ENCODE results near the gene CCDC85C.

The CCDC85C gene

DNA sequence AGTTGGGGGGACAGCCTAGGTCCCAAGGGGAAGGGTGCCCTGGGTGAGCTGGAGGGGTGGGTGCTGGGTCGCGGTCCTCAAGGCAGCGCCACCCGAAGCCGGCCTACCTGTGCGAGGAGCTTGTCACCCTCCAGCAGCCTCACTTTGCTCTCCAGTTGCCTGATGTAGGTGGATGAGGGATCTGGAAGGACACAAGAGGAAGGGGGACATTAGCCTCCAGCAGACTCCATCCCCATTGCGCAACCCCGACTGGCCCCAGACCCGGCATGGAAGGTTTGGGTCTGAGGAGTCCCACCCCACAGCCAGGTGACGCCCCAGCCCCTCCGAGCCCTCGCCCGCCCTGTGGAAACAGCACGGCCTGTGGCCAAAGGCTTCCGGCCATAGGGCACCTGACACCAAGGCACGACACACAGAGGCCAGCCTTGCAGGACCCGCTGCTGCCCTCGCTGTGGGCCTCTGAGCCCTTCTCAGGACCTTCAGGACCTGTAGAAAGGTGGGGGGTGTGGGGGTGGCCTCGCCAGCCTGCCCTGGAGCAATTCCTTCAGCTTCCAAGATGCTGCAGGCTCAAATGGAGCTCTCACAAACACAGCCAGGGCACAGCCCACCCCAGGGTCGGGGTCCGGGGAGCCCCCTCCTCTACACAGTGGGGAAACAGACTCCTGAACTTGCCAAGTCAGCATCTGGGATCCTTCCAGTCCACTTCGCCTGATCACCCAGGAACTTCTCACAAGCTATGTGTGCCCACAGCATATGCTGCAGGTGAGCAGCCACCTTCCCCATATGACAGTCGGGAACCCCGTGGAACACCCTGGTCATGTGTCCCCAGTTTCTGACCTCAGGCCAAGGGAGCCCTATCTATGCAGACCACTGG, 67.9 kb downstream of the CCDC85C start:
- no peak for DNase-seq

DNA sequence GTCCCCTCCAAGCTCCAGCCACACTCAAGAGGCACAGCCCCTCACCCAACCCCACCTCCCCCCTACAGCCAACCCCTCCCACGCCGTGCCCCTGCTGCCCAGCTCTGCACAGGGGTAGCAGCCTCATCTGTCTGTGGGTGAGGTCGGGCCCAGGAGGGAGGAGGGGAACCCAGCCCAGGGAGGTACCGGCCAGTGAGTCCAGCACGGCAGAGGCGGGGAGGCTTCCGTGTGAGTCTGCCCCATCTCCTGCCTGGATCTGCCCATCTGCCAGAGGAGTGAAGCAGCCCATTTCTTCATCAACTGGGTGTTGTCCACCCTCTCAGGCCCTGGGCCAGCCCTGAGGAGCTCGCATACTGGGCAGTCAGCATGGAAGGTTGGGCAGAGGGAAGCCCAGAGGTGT, 68.6 kb downstream of the CCDC85C start:
- DNase-seq = no peak

DNA sequence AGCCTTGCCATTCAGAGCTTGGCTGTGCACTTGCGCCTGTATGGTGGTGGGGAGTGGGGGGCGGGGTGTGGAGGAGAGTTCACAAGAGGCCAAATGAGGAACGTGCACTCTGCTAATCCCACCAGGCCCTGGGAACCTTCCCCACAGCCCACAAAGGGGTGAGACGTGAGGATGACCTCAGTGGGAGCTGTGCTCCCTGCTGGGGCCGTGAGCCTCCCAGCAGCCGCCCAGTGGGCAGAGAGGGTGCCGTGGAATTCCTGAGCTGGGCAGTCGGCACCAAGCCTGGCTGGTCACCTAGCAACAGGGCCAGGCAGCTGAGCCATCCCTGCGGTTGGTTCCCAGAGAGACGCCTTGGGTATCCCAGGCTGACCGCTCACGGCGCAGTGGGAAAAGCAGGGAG, 69.1 kb downstream of the CCDC85C start:
- DNase-seq = no peak

DNA sequence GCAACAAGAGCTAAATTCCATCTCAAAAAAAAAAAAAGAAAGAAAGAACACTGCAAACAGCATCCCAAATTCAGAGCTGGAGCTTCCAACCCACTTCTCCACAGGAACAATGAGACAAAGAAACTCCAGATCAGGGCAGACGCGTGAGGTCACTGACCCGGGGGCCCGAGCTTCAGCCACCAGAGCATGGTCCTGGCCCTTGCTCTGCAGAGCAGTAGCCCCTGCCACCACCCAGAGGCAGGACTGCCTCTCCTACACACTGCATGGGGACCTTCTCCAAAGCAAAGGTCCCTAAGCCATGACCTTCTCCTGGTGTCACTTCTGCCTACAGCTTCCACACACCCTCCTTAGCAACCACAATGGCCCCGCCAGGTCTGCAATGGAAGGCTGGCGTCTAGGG, 69.7 kb downstream of the CCDC85C start:
- DNase-seq = no peak

DNA sequence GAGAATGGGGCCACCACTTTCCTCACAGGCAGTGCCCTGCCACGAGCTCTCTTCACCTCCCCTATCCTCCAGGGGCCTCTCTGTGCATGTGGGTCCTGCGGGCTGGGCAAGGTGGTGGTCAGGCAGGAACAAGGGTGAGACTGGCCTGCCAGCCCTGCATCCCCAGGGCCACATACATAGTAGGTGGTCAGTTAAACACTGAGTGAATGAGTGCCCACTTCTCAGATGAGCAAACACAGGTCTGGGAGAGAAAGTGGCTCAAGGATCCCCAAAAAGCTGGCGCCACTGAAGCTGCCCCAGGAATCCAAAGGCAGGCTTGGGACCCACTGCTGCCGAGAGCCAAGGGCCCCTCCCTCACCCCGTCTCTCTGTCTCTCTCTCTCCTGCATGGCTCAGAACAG, 71.7 kb downstream of the CCDC85C start:
- no peak for DNase-seq

DNA sequence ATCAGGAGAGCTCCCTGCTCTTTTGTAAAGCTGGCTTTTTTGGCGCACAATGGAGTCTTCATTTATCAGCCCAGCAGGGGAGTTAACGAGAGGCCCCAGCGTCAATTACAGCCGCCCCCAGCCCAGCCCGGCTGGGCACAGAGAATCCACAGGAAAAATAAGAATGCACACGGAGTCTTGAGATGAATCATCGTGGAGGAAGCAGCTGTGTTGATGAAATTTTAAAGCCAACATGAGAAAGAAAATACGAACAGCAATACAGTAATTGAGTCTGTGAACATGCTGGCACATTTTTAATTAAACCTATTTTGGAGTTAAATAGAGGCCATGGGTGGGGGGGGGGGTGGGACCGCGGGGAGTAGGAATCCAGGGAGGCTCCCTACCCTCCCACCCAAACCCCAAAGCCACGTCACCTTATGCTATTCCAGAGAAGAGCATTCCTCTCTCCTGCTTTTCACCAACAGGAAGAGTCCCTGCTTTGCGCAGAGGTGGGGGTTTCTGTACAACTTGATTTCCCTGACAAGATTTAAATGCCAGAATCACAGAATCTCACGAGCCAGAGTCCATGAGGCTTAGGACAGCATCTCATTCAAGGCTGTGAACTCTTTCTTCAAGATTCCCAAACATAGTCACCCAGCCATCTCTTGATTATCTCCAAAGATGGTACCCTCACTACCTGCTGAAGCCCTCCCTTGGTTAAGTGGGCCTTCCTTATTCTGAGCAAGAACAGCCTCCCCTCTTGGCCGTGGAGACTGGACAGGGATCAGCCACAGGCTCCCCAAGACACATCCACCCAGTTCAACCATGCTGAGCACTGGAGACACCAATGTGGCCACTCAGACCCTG, 72.5 kb downstream of the CCDC85C start:
- peak; percentile 28 for DNase-seq

DNA sequence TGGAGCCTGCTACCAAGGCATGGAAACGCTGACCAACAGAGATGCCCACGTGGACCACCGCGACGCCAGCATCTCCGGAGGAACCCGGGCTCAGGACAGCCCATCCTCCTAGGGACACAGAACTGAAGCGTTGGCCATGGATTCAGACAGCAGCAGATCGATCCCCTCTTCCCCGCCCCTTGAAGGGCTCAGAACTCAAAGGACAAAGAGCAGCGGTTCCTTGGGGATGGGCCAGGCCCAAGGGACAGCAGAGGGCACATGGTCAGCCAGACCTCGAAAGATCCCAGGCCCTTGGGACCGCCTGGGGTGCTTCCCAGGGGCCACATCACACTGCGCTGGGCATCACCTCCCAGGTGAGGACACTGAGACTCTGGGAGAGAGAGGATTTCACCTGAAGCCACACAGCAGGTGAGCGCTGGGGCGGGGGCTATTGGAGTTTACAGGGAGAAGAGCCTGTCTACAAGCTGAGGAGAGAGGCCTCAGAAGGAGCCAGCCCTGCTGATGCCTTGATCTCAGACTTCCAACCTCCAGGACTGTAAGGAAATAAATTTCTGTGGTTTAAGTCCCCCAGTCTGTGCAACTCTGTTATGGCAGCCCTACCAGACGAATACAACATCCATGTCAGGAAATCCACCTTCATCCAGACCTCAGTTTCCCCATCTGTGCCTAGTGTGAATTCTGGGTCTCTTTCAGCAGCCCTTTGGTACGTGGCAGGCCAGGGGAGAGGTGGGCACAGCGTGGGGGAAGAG, 73.4 kb downstream of the CCDC85C start:
- DNase-seq = no peak

DNA sequence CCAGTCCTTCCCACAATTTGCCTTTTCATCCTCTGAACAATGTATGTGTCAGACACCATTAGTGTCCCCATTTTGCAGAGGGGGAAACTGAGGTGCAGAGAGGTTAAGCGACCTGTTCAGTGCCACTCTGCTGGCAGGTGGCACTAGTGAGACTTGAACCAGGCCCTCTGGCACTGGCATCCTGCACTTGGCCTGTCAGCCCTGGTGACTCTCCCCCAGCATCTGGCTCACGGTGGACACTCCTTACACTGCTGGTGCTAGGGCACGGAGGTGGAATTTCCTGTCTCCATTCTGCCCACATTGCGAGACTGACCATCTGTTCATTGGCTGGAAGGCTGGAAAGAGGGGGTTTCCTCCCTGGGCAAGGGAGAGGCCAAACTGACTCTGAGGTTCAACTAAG, 74.1 kb downstream of the CCDC85C start:
- no peak for DNase-seq

DNA sequence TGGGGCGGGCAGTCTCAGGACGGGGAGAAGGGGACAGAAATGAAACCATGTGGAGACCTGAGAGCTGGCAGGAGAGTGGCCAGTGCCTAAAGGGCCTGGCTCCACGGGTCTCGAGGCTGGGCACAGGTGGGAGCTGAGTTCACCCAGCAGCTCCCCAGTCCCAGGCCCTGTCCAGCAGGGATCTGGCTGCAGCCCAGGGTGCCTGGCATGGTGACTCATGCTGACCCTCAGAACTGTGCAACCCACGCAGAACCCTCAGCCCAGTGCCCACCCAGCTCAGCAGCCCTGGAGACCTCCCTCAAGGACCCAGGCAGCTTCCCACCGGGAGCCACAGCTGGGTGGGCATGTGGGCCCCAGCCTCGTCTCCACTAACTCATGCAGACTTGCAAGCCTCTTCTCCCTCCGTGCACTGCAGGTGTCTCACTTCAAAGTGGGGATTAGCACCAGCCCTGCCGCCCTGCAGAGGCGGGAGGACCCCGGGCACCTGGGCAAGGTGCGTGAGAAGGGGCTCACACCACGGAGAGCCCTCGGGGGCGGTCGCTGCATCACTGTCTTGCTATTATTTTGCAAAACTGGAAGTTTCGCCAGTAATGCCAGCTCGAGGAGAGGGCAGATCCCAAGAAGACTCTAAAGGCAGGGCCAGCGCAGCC, 76.5 kb downstream of the CCDC85C start:
- DNase-seq = no peak

DNA sequence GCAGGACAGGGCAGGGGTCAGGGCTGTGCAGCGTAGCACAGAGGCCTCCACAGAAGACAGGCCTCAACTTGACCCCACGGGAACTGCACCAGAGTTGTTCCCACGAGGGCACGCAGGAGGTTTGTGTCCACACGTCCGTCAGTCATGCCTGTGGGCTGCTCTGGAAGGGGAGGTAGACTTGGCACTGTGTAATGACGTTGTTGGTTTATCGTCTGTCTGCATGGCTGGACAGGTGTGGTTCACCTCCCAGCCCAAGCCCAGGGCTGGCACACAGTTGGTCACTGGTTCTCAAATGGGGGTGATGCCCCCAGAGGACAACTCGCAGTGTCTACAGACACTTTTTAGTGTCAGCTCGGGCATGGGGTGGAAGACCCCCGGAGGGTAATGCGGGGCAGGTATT, 77.0 kb downstream of the CCDC85C start:
- no peak for DNase-seq

DNA sequence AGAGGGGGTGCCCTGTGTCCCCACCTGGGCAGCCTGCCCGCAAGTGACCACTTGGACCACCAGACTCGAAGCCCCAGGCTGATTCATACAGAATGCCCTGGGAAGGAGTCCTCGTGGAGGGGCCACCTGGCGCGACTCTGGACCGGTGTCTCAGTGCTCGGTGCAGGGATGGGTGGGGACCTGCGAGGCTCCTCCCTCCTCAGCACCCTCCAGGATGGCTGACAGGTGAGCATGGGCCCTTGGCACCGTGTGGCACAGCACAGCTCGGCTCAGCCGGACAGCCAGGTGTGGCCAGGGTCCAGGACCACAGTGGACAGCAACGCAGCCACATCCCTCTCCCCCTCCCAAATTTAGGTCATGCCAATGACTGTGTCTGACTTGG, 78.3 kb downstream of the CCDC85C start:
- no peak for DNase-seq

DNA sequence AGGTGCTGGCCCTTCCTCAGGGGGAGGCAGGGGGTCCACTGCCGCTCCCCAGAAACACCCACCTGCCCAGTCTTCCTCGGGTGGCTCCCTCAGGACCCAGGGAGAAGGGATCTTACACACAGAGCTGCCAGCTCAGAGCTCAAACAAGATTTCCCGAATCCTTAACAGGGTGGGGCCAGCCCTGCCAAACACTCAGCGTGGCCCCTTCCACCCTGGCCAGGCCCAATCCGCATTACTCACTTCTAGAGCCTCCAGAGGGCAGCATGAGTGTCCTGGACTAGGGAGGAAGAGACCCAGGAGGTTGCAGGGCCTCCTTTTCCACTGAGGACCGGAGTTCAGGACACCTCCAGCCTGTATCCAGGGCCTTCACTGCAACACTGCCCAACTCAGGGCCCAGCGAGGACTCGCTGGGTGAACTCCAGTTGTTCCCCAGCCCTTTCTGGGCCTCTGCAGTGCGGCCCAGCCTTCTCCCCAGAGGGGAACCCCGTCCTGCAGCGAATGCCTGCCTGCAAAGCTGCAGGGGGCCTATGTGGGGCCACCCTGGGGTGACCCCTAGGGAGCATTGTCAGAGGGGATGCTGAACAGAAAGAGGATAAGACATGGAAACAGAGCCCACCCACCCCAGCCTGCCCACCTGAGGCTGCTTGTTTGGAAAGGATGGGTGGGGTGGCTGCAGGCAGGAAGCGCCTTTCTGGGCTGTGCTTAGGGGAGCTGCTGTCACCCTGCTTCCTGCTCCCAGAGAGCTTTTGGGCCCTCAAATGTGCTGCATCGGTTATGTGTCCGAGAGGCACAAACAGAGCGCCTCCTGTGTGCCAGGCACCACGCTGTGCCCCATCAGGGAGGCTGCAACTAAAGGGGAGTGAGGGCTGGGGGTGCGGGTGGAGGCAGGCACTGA, 79.0 kb downstream of the CCDC85C start:
- no peak for DNase-seq

DNA sequence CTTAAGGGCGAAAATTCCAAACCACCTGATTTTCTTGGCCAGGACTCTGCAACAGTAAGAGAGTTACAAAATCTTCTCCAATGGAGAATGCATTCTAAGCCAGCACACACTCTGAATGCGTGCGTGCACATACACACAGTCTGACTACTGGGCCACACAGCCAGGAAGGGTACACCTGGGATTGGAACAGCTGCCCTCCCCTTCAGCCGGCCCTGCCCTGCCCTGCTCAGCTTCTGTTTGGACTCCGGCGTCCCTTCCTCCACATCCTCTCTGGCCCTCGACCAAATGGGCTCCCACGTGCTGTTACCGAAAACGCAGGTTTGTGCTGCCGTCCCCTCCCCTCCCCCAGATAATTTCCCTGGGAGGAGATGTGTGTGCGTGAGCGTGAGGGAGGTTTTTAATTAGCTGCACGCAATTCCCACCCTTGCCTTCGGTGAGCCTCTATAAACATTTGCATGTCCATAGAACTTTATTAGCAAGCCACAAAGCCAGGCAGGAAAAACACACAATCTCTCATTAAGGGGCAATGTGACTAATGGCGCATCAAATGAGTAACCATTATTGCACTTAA, 79.8 kb downstream of the CCDC85C start:
- DNase-seq = no peak

DNA sequence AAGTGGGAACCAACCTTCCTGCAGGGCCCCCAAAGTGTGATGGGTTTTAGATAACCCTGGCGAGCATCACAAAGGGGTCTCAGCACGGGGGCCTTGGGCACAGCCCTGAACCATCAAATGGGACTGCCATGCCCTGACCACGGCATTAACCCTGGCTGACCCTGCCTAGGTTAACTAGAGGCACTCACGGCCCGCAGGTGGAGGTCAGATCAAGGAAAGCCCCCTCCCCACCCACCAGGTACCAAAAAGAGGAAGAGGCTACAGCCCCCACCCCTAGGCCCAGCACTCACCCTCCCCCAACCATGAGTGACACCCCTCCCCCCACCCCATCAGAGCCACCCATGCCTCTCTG, 80.3 kb downstream of the CCDC85C start:
- DNase-seq = no peak

DNA sequence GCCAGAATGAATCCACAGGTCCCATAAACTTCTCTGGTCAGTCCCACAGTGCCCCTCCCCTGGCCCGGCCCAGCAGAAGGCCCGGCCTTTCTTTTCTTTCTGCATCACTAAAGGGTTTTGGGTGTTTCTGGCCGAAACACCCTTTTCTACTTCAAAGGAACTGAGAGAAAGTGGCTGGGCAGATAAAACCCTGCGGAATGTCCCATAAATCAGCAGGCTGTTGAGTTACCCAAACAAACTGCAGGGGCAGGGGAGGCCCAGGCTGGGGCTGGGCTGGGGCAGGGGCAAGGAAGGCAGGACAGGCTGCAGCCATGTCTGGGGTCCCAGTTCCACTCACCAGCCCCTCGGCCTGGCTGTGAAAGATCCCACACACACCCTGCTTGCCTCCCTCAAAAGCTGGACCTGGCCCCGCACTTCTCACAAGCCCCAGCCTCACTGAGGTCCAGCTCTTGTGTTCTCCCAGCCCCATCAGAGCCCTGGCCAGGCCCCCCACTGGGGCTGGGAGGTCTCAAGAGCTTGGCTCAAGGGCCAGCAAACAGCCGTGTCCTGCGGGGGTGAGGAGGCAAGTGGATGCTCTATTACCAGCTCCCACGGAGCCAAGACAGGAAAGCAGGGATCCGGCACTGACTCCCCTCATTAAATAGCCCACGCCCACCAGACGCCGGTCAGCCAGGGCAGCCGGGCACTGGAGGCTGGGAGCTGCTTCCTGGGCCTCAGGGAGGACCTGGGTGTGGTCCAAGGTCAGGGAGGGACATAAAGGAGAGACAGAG, 80.9 kb downstream of the CCDC85C start:
- no peak for DNase-seq

DNA sequence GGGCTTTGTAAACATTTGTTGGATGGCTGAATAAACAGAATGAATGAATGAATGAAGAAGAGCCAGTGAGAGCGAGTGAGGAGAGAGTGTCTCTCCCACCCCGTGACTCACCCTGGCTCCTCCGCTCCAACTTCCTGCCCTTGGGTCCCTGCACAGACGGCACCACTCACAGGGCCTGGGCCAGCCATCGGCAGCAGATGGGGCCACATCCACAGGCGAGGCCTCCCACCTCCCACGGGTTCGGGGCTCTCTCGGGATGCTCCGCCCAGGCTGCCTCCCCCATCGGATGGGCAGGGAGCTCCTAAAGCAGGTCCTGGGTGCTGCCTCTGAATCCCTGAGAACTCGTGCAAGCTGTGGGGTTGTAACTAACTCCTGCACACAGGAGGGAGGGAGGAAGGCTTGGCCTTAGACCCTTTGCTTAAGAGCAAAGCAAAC, 81.5 kb downstream of the CCDC85C start:
- DNase-seq = no peak

DNA sequence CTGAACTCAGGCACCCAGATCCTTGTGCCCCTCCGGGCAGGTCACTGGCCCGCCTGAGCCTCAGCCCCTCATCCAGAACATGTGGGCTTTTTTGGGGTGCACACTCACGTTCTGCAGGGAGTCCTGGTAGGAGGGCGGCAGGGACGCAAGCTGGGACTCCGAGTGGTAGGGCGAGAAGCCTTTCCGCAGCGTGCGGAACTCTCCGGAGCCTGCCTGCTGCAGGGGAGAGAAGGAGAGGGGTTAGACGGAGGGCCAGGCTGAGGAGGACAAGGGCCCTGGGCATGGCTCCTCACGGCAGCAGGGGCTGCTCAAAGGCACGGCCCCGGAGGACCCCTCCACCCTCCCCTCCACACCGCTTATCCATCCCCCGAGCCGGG, 82.0 kb downstream of the CCDC85C start:
- DNase-seq = no peak

DNA sequence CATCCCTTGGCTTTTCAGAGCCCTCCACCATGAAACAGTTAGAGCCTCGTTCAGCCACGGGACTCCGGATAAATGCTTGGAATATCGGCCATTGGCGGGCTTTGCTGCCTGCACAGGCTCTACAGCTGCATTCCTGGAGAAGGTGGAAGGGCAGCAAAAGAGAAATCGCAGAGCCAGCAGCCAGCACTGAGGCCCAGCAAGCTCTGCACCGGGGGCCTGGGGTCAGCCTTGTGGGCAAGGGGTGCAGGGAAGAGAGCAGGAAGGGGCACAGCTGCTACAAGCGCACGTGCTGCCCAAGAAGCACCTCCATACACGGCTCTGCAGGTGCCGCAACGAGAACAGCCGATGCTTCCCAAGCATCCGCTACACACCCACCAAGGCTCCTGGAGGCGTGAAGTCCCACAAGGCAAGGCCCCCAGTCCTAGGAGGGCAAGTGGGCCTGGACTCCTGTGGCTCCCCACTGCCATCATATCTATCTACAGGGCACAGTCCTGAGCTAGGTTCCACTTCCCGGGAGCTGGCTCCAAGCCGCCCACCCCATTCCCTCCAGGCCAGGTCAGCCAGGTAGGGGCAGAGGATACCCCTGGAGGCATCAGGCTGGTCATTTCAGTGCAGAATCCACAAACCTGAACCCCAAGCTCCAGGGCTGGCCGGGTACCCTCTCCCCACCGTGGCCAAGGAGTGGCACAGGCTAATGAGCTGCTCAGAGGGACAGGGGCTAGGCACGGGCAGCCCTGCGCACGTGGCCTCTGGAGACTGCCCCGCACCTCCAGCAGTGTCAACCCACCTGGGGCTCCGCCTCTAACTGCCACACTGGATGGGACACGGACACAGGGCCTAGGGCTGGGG, 82.6 kb downstream of the CCDC85C start:
- no peak for DNase-seq

DNA sequence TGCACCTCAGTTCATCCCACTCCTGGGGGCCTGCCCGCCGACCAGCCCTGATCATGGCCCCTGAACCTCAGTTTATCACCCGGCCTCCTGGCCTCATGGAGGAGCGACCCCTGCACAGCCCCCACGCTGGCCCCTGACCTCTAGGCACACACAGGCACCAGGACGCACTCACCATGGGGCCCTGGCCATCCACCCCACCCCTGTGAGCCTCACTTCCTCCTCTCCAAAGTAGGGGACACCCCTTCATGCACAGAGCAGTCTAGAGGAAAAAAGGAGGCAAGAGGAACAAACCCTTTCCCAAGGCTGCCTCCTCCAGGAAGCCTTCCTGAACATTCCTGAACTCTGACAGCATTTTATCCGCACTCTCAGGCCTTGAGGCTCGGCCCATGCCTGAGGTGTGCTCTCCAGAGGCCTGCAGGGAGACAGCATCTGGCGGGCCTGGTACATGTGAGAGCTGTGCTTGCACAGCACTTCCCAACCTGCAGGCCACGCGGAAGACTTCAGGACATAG, 83.4 kb downstream of the CCDC85C start:
- no peak for DNase-seq

All from NCI-H2107 (cell line).